HG03457 (cell line): ENCODE results near the gene S1PR1.
"Not testable (repeated sequence)": the region's sequence is repeated elsewhere in the genome, so short reads cannot be mapped to it uniquely, and the experiment has no call there.

ENCODE experiments used
- ATAC-seq: cut with Tn5 transposase; IDR thresholded peaks from one replicate; pipeline ENCODE4 v1.9.1; 2021; ENCODE audit warnings: moderate number of reproducible peaks; ENCODE audit not compliant: unreplicated experiment

The S1PR1 gene

DNA sequence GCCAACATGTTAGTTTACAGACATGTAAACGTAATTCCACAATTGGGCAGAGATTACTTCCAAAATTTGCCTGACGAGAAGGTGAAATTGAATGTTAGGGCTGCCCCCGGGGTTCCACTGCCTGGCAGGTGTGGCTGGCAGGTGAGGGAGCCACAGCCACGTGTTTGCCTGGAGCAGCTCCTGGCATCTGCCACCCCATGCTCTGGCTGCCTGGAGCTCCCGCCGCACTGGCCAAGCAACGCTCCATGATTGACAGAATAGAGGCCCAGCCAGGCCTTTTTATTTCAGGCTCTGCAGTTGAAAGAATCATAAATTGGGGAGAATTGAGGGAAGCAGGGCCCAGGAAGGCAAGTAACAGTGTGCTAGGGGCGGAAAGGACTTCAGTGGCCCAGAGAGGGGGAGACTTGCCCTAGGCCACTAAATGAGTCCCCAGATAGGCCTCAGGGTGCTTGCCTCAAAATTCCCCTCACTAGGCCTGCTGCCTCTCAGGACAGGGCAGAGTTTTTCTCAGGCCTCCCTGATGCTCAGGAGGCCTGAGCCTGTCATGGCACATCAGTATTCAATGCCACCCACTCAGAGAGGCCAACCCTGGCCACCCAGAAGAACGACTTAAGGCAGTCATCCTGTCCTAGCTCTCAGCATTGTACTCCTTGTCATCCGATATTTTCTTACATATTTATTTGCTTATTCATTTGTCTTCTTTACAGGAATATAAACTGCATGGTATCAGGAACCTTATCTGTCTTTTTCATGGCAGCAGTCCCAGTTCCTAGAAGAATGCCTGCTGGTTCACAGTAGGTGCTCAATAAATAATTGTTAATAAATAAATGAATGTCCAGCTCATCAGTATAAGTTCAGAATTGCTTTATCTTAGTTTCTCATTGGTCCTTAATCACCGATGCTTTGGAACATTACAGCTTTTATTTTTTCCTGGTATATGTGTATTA, 16.6 kb upstream of the S1PR1 start:
- no peak for ATAC-seq

DNA sequence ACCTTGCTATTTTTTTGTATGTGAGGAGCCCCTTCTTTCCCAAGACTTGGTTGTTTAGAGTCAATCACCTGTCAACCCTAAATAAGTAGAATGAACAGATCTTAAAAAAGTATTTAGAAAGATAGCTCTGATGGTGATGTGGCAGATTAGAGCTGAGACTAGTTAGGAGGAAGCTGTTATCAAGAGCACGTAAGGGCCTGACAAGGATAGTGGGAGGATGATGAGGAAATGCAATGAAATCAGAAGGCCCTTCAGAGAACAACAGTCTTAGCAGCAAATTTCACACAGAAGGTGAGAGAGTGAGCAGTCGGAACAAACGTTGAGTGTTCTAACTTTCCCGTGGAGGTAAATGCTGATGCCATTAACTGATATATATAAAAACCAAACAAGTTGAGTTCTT, 15.9 kb upstream of the S1PR1 start:
- no peak for ATAC-seq

GRCh38 chr1:101221945-101222429, 14.8 kb upstream of the S1PR1 start:
- ATAC-seq = peak; percentile 96

GRCh38 chr1:101227837-101228236, 9.0 kb upstream of the S1PR1 start:
- ATAC-seq = no peak

GRCh38 chr1:101228424-101229134, 8.2 kb upstream of the S1PR1 start:
- ATAC-seq = no peak

DNA sequence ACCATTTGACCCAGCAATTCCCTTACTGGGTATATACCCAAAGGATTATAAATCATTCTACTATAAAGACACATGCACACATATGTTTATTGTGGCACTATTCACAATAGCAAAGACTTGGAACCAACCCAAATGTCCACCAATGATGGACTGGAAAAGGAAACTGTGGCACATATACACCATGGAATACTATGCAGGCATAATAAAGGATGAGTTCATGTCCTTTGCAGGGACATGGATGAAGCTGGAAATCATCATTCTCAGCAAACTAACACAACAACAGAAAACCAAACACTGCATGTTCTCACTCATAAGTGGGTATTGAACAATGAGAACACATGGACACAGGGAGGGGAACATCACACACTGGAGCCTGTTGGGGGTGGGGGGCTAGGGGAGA, 4.6 kb upstream of the S1PR1 start:
- not testable (repeated sequence) for ATAC-seq

DNA sequence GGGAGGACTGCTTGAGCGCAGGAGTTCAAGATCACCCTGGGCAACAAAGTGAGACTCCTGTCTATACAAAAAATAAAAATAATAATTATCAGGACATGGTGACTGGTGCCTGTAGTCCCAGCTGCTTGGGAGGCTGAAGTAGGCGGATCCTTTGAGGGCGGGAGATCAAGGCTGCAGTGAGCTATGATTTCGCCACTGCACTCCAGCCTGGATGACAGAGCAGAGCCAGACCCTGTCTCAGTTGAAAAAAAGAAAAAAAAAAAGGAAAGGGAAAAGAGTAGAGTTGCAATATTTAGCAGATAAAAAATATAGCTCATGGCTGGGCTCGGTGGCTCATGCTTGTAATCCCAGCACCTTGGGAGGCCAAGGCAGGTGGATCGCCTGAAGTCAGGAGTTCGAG, 3.3 kb upstream of the S1PR1 start:
- ATAC-seq = no peak

- no peak for ATAC-seq
Measured at GRCh38 chr1:101235216-101235695, 1.6 kb upstream of the S1PR1 start.

GRCh38 chr1:101235696-101236515, 913 bp upstream of the S1PR1 start:
- ATAC-seq = peak; percentile 51

- no peak for ATAC-seq
Measured at GRCh38 chr1:101237229-101237837, 514 bp downstream of the S1PR1 start.

- ATAC-seq = no peak
Measured at GRCh38 chr1:101238031-101238628, 1.3 kb downstream of the S1PR1 start.

- ATAC-seq = no peak
Measured at GRCh38 chr1:101238681-101239094, 1.9 kb downstream of the S1PR1 start.

- ATAC-seq = no peak
Measured at GRCh38 chr1:101239095-101240040, 2.5 kb downstream of the S1PR1 start.

DNA sequence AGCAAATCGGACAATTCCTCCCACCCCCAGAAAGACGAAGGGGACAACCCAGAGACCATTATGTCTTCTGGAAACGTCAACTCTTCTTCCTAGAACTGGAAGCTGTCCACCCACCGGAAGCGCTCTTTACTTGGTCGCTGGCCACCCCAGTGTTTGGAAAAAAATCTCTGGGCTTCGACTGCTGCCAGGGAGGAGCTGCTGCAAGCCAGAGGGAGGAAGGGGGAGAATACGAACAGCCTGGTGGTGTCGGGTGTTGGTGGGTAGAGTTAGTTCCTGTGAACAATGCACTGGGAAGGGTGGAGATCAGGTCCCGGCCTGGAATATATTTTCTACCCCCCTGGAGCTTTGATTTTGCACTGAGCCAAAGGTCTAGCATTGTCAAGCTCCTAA, 3.2 kb downstream of the S1PR1 start:
- ATAC-seq = no peak

DNA sequence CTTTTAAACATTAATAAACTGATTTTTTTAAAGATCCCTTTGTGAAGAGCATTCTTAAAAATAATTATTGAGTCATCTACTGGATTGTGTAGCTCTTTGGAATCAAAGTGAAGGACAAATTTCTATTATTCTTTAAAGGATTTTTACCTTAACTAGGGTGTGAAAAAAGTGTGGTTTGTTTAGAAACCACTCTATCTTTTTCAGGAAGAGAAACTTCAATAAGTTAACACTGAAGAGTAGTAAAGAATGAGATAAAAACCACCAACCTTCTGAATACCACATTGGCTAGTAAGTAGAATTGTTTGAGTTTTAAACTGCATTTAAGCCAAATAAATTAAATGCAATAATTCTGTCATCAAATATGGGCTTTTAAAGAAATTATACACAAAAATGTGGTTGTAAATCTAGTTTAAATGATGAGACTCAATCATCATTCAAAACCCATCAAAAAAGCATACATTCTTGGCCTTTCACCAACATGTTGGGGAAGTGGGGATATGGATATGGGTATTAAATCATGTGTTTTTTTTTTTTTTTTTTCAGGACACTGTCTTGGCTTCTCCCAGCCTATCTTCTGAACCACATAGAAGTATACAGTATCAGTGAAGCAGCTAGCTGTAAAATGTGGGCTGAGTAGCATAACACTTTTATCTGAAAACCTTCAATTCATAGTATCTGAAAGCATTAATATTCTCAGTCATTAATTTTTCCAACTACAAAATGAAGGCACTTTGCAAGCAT, 4.8 kb downstream of the S1PR1 start:
- no peak for ATAC-seq

DNA sequence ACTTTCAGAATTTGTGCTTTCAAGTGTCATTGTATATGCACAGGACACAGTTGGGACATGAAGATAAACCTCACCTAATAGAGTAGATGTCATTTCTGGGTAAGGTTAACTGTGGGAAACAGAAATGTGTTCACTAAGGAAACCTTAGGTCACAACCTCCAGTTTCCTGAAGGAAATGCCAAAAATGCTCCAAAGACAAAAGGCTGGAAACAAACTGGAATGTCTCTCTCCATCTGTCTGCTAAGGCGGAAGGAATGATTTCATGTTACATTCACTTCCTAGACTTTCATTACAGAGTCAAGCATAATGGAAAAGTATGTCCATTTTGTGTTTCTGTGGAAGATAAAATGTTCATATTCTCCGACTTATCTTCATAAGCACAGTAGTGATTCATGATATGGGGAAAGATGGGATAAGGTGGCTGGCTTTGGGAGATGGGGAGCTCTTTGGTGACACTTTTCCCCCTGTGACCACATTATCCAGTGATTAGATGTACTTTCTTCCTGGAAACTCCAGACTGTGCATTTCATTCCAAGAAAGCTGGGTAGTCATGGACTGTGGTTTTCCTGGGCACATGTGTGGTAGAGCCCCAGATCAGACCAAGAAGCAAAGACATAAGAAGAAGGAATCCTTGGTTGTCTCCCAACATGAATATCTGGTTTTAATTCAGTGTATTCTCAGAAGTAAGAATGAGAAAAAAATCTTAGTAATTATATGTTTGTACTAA, 5.7 kb downstream of the S1PR1 start:
- ATAC-seq = no peak

DNA sequence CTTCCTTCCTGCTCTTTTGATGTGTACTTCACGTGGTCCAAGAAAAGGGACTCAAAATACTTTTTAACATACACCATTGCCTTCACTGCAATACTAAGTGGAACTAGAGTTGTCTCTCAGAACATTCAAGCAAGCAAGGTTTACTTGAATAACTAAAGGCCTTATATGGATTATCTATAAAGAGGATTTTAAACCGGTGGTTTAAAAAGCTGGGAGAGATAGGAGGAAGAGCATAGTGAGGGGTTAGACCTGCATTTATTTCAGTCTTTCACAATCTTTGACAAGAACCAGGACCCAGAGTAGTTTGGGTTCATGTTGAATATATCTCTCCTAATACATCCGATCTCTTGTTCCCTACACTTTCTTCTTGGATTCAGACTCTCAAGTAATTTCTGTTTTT, 6.9 kb downstream of the S1PR1 start:
- ATAC-seq = no peak

DNA sequence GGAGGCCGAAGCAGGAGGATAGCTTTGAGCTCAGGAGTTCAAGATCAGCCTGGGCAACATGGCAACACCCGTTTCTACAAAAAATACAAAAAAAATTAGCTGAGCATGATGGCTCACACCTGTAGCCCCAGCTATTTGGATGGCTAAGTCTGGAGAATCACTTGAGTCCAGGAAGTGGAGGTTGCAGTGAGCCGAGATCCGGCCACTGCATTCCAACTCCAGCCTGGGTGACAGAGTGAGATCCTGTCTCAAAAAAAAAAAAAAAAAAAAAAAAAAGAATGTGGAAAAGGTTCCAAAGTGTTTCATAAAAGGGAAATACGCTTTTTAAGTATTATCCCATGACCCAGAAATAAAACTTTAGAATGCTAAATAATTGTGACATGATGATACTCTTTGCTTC, 8.0 kb downstream of the S1PR1 start:
- no peak for ATAC-seq
